ENCODE measurements around the gene AQP11. TPM values are rescaled to one million over a fixed set of nuclear protein-coding genes. Genes with fewer than 3 reads are reported as not detected.
A peak's percentile ranks its signal among the peaks of the same experiment; 100 is the strongest.

Gene AQP11
- total RNA-seq, 2 experiments from 2014 or later = not detected

- ATAC-seq (ENCODE audit: poor library complexity) = no peak
- DNase-seq = no peak
- Mint-ChIP-seq H3K4me1 (ENCODE audit: low read depth) (no peaks in the 10 kb centered on the region), H3K9me3 (peaks cover 2% of the 10 kb centered on the region), H3K36me3 (ENCODE audit: low read depth) (no peaks in the 10 kb centered on the region), H3K4me3 (no peak overlapping the region), H3K27me3 (peaks cover 2% of the 10 kb centered on the region), H3K27ac (no peak overlapping the region)
- H3K27ac ChIP-seq (ENCODE audit: low read depth in 1 of 2, low read length in 2 of 2) = no peak overlapping the region
- no peaks in the 10 kb centered on the region for H3K36me3 ChIP-seq (ENCODE audit: insufficient read depth, low read length)
- H3K27me3 ChIP-seq (ENCODE audit: control insufficient read depth in 1 of 2, insufficient read depth in 2 of 2, low read length in 2 of 2) = no peaks in the 10 kb centered on the region
- no peaks in the 10 kb centered on the region for H3K4me1 ChIP-seq (ENCODE audit: insufficient read depth, low read length)
- POLR2A ChIA-PET = no interaction called here
- no peak overlapping the region for H3K4me3 ChIP-seq (ENCODE audit: low read length)
- intact Hi-C loops (cut with DNase I, micrococcal nuclease) = no loop called here
- TF ChIP-seq CTCF (IDR thresholded peaks at IDR 0.05) = no peak
- CTCF ChIA-PET = interaction anchor here (1.4 kb wide), 1 partner anchor 10 kb away, joined by 3 read pairs; no protein-coding TSS in a partner anchor
- peaks cover 5 to 10% of the 10 kb centered on the region in 2 experiments for H3K9me3 ChIP-seq (ENCODE audit: control insufficient read depth in 1 of 2, insufficient read depth in 1 of 2, low read length in 2 of 2)
These were observed 8.9 kb upstream of the AQP11 start for GRCh38 chr11:77580712-77581337.

- H3K4me3 ChIP-seq (ENCODE audit: low read length) = peak overlapping the region; percentile 51
- Mint-ChIP-seq H3K36me3 (ENCODE audit: low read depth) (no peaks in the 10 kb centered on the region), H3K4me3 (peak overlapping the region; percentile 85), H3K27me3 (peaks cover 18% of the 10 kb centered on the region), H3K27ac (no peak overlapping the region), H3K9me3 (no peaks in the 10 kb centered on the region), H3K4me1 (ENCODE audit: low read depth) (peaks cover 15% of the 10 kb centered on the region)
- ATAC-seq (ENCODE audit: poor library complexity) = peak; percentile 56
- ChIA-PET POLR2A (interaction anchor here (0.6 to 1.7 kb wide), 2 partner anchors 13 to 320 kb away, joined by 3 to 4 read pairs; no protein-coding TSS in a partner anchor), CTCF (no interaction called here)
- no peaks in the 10 kb centered on the region for H3K27me3 ChIP-seq (ENCODE audit: control insufficient read depth in 1 of 2, insufficient read depth in 2 of 2, low read length in 2 of 2)
- DNase-seq = no peak
- no peak for TF ChIP-seq CTCF (IDR thresholded peaks at IDR 0.05)
- no peak overlapping the region for H3K27ac ChIP-seq (ENCODE audit: low read depth in 1 of 2, low read length in 2 of 2)
- intact Hi-C loops (cut with DNase I, micrococcal nuclease) = no loop called here
- H3K4me1 ChIP-seq (ENCODE audit: insufficient read depth, low read length) = peaks cover 15% of the 10 kb centered on the region
- no peaks in the 10 kb centered on the region for H3K36me3 ChIP-seq (ENCODE audit: insufficient read depth, low read length)
- no peaks in the 10 kb centered on the region for H3K9me3 ChIP-seq (ENCODE audit: control insufficient read depth in 1 of 2, insufficient read depth in 1 of 2, low read length in 2 of 2)
These were observed 602 bp upstream of the AQP11 start for GRCh38 chr11:77589181-77589520.

- Mint-ChIP-seq H3K27ac (no peak overlapping the region), H3K4me1 (ENCODE audit: low read depth) (peaks cover 15% of the 10 kb centered on the region), H3K27me3 (peaks cover 18% of the 10 kb centered on the region), H3K36me3 (ENCODE audit: low read depth) (no peaks in the 10 kb centered on the region), H3K9me3 (no peaks in the 10 kb centered on the region), H3K4me3 (peak overlapping the region; percentile 93)
- H3K27ac ChIP-seq (ENCODE audit: low read depth in 1 of 2, low read length in 2 of 2) = no peak overlapping the region
- no peaks in the 10 kb centered on the region for H3K36me3 ChIP-seq (ENCODE audit: insufficient read depth, low read length)
- peaks cover 15% of the 10 kb centered on the region for H3K4me1 ChIP-seq (ENCODE audit: insufficient read depth, low read length)
- CTCF ChIA-PET = interaction anchor here (0.6 kb wide), 1 partner anchor 170 kb away, joined by 3 read pairs; no protein-coding TSS in a partner anchor
- ATAC-seq (ENCODE audit: poor library complexity) (peak; percentile 32), DNase-seq (peak in 2 of 14 experiments; percentile 21 to 34)
- intact Hi-C loops (cut with DNase I, micrococcal nuclease) = no loop called here
- POLR2A ChIA-PET = interaction anchor here (1.7 kb wide), 1 partner anchor 12 kb away, joined by 4 read pairs; no protein-coding TSS in a partner anchor
- no peaks in the 10 kb centered on the region for H3K27me3 ChIP-seq (ENCODE audit: control insufficient read depth in 1 of 2, insufficient read depth in 2 of 2, low read length in 2 of 2)
- TF ChIP-seq CTCF (IDR thresholded peaks at IDR 0.05) = no peak
- no peaks in the 10 kb centered on the region for H3K9me3 ChIP-seq (ENCODE audit: control insufficient read depth in 1 of 2, insufficient read depth in 1 of 2, low read length in 2 of 2)
- H3K4me3 ChIP-seq (ENCODE audit: low read length) = peak overlapping the region; percentile 51
These were observed 535 bp downstream of the AQP11 start for GRCh38 chr11:77590194-77590782.

All from CD4-positive, alpha-beta T cell (primary cell).